ENCODE data around the gene SUSD3. TPM values are rescaled to one million over a fixed set of nuclear protein-coding genes. Genes with fewer than 3 reads are reported as not detected.
A peak's percentile ranks its signal among the peaks of the same experiment; 100 is the strongest.
"Not testable (repeated sequence)": the region's sequence is repeated elsewhere in the genome, so short reads cannot be mapped to it uniquely, and the experiment has no call there.

SUSD3 gene
- 0.60 TPM for polyA plus RNA-seq (2013, experiment 1 of 2; ENCODE audit: insufficient read length)
- 0.54 TPM for polyA plus RNA-seq (2013, experiment 2 of 2; ENCODE audit: insufficient read length)

- peak; percentile 14 for DNase-seq
Observed at GRCh38 chr9:93058355-93059010, at the start of gene SUSD3. Gene SUSD3, plus strand, starts transcription at chr9:93058701. Its CDS starts 42 bp downstream, at chr9:93058743.

- no peak for DNase-seq
Observed at GRCh38 chr9:93009337-93010015, 49.0 kb upstream of the SUSD3 start.

- no peak for DNase-seq
Observed at GRCh38 chr9:93010056-93010455, 48.4 kb upstream of the SUSD3 start.

- no peak for DNase-seq
Observed at GRCh38 chr9:93010704-93011103, 47.8 kb upstream of the SUSD3 start.

- DNase-seq = no peak
Observed at GRCh38 chr9:93011114-93011513, 47.4 kb upstream of the SUSD3 start.

- no peak for DNase-seq
Observed at GRCh38 chr9:93012963-93013855, 45.3 kb upstream of the SUSD3 start.

- no peak for DNase-seq
Observed at GRCh38 chr9:93013856-93014582, 44.5 kb upstream of the SUSD3 start.

- not testable (repeated sequence) for DNase-seq
Observed at GRCh38 chr9:93015190-93015589, 43.3 kb upstream of the SUSD3 start.

- DNase-seq = no peak
Observed at GRCh38 chr9:93017621-93018020, 40.9 kb upstream of the SUSD3 start.

- no peak for DNase-seq
Observed at GRCh38 chr9:93020151-93020550, 38.4 kb upstream of the SUSD3 start.

GRCh38 chr9:93020771-93021670 lies 37.5 kb upstream of the SUSD3 start:
- DNase-seq = no peak

- DNase-seq = no peak
Observed at GRCh38 chr9:93022066-93022465, 36.4 kb upstream of the SUSD3 start.

- no peak for DNase-seq
Observed at GRCh38 chr9:93022721-93023520, 35.6 kb upstream of the SUSD3 start.

- DNase-seq = no peak
Observed at GRCh38 chr9:93023521-93023815, 35.0 kb upstream of the SUSD3 start.

- DNase-seq = no peak
Observed at GRCh38 chr9:93024646-93024910, 33.9 kb upstream of the SUSD3 start.

GRCh38 chr9:93024986-93025630 lies 33.4 kb upstream of the SUSD3 start:
- no peak for DNase-seq

GRCh38 chr9:93025736-93026135 lies 32.8 kb upstream of the SUSD3 start:
- DNase-seq = no peak

GRCh38 chr9:93026640-93027039 lies 31.9 kb upstream of the SUSD3 start:
- no peak for DNase-seq

- DNase-seq = no peak
Observed at GRCh38 chr9:93027750-93028149, 30.8 kb upstream of the SUSD3 start.

GRCh38 chr9:93028448-93029006 lies 30.0 kb upstream of the SUSD3 start:
- no peak for DNase-seq
